GM12878 (cell line): ENCODE measurements around the gene TMEM44. TPM values are rescaled to one million over a fixed set of nuclear protein-coding genes. Genes with fewer than 3 reads are reported as not detected.
A peak's percentile ranks its signal among the peaks of the same experiment; 100 is the strongest.

Source experiments
- BACH1 ChIP-seq: fragments of 450-650 bp; IDR thresholded peaks from 2 replicates; pipeline ENCODE4 v1.6.1; 2017; ENCODE audit warnings: mild to moderate bottlenecking, borderline replicate concordance
- BCLAF1 ChIP-seq: fragments of 450-650 bp; IDR thresholded peaks from 2 replicates; pipeline ENCODE4 v1.6.1; 2017; ENCODE audit warnings: antibody characterized with exemption, mild to moderate bottlenecking, moderate library complexity
- CEBPB ChIP-seq, 2 experiments: fragments of 150-350 bp in 1 of 2; IDR thresholded peaks; 2 replicates each; pipeline ENCODE4 v1.6.1; 2012 to 2014; ENCODE audit warnings: low read depth in 2 of 2, low read length in 2 of 2, borderline replicate concordance in 1 of 2, inconsistent platforms in 1 of 2
- EGR1 ChIP-seq, 2 experiments: IDR thresholded peaks; 1 replicate in 1 of 2; 2 replicates in 1 of 2; pipeline ENCODE4 v1.6.1; 2011 to 2012; ENCODE audit warnings: low read depth in 2 of 2, low read length in 2 of 2, borderline replicate concordance in 1 of 2, mild to moderate bottlenecking in 1 of 2, moderate library complexity in 1 of 2
- FOS ChIP-seq: IDR thresholded peaks from 3 replicates; pipeline ENCODE4 v1.6.1; 2011; ENCODE audit warnings: borderline replicate concordance; ENCODE audit not compliant: insufficient read length; ENCODE audit errors: extremely low read depth
- JUNB ChIP-seq: IDR thresholded peaks from 2 replicates; pipeline ENCODE4 v1.6.1; 2016; ENCODE audit warnings: antibody characterized with exemption, mild to moderate bottlenecking
- KDM1A ChIP-seq: fragments of 200-600 bp; sonication (generic); IDR thresholded peaks from 2 replicates; pipeline ENCODE4 v1.6.1; 2016; ENCODE audit warnings: borderline replicate concordance
- MYB ChIP-seq: fragments of 150-350 bp; IDR thresholded peaks from 2 replicates; pipeline ENCODE4 v1.6.1; 2014; ENCODE audit warnings: mild to moderate bottlenecking, low read depth, low read length, borderline replicate concordance
- POLR2AphosphoS5 ChIP-seq: IDR thresholded peaks from 2 replicates; pipeline ENCODE4 v1.6.1; 2011; ENCODE audit warnings: mild to moderate bottlenecking, low read length, inconsistent platforms
- POU2F2 ChIP-seq: IDR thresholded peaks from 3 replicates; pipeline ENCODE4 v1.6.1; 2011; ENCODE audit warnings: low read depth, mild to moderate bottlenecking, low read length, borderline replicate concordance
- RB1 ChIP-seq: fragments of 450-650 bp; formaldehyde crosslinking; IDR thresholded peaks from 2 replicates; pipeline ENCODE4 v1.6.1; 2017; ENCODE audit warnings: mild to moderate bottlenecking, borderline replicate concordance
- SP1 ChIP-seq: IDR thresholded peaks from one replicate; pipeline ENCODE4 v1.6.1; 2011; ENCODE audit warnings: low read depth, low read length
- TBL1XR1 ChIP-seq: IDR thresholded peaks from 2 replicates; pipeline ENCODE4 v1.6.1; 2012; ENCODE audit warnings: low read depth, low read length, improper control_type of control experiment
- TCF12 ChIP-seq: IDR thresholded peaks from 2 replicates; pipeline ENCODE4 v1.6.1; 2011; ENCODE audit warnings: low read depth, mild to moderate bottlenecking, low read length
- ZBED1 ChIP-seq: IDR thresholded peaks from 2 replicates; pipeline ENCODE4 v1.6.1; 2016; ENCODE audit warnings: borderline replicate concordance
- ZNF274 ChIP-seq: IDR thresholded peaks from one replicate; pipeline ENCODE4 v1.8.0; 2011; ENCODE audit not compliant: insufficient read length, insufficient read depth
- polyA plus RNA-seq, 11 experiments: library from polyadenylated mRNA; depleted of rRNA in 4 of 11; unstranded in 6 of 11; stranded (reverse) in 5 of 11; fragments of >200 nt; fragmentation: Nextera tagmentation in 4 of 11; fragmentation: Illumina TruSeq in 1 of 11; extraction: Ambion mirVana in 4 of 11; extraction: Trizol in 1 of 11; gene quantifications; 1 replicate in 1 of 11; 2 replicates in 10 of 11; pipeline versions ENCODE4 v1.2.1 to v1.2.3, GENCODE V29; 2011 to 2016; ENCODE audit warnings: inconsistent platforms in 2 of 11, missing spikeins in 2 of 11, low read depth in 1 of 11
- total RNA-seq, 4 experiments: library from RNA; depleted of rRNA in 3 of 4; stranded (reverse); fragments of >200 nt in 3 of 4; fragmentation: Illumina TruSeq in 1 of 4; extraction: Trizol in 1 of 4; gene quantifications; 2 replicates each; pipeline versions ENCODE4 v1.2.1 to v1.2.3, GENCODE V29; 2013 to 2021
- TF ChIP-seq, protein P1 (sequence below): fragments of 450-650 bp; IDR thresholded peaks from 2 replicates; pipeline ENCODE4 v1.6.1; 2017; ENCODE audit warnings: mild to moderate bottlenecking, moderate library complexity
- TF ChIP-seq, protein P2 (sequence below): IDR thresholded peaks from 2 replicates; pipeline ENCODE4 v1.6.1; 2012; ENCODE audit warnings: low read depth, low read length, improper control_type of control experiment
- TF ChIP-seq, protein P3 (sequence below): fragments of 450-650 bp; conservative IDR thresholded peaks from 2 replicates; pipeline ENCODE4 v1.6.1; 2017; ENCODE audit warnings: mild to moderate bottlenecking, moderate library complexity

The TMEM44 gene
- total and polyA plus RNA-seq, 10 of the 15 experiments (the other 5 are each of a cell fraction or from before 2014, with no cell fraction given) = 0.57 to 8.3 (median 3.6) TPM

GRCh38 chr3:194633349-194634004 is at the start of gene TMEM44 (continued):
- TF ChIP-seq, protein P1, sequence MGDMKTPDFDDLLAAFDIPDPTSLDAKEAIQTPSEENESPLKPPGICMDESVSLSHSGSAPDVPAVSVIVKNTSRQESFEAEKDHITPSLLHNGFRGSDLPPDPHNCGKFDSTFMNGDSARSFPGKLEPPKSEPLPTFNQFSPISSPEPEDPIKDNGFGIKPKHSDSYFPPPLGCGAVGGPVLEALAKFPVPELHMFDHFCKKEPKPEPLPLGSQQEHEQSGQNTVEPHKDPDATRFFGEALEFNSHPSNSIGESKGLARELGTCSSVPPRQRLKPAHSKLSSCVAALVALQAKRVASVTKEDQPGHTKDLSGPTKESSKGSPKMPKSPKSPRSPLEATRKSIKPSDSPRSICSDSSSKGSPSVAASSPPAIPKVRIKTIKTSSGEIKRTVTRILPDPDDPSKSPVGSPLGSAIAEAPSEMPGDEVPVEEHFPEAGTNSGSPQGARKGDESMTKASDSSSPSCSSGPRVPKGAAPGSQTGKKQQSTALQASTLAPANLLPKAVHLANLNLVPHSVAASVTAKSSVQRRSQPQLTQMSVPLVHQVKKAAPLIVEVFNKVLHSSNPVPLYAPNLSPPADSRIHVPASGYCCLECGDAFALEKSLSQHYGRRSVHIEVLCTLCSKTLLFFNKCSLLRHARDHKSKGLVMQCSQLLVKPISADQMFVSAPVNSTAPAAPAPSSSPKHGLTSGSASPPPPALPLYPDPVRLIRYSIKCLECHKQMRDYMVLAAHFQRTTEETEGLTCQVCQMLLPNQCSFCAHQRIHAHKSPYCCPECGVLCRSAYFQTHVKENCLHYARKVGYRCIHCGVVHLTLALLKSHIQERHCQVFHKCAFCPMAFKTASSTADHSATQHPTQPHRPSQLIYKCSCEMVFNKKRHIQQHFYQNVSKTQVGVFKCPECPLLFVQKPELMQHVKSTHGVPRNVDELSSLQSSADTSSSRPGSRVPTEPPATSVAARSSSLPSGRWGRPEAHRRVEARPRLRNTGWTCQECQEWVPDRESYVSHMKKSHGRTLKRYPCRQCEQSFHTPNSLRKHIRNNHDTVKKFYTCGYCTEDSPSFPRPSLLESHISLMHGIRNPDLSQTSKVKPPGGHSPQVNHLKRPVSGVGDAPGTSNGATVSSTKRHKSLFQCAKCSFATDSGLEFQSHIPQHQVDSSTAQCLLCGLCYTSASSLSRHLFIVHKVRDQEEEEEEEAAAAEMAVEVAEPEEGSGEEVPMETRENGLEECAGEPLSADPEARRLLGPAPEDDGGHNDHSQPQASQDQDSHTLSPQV = peak; percentile 68; the same call in 1 of the 2 replicates
- TF ChIP-seq BACH1 = peak; percentile 18; the same call in 1 of the 2 replicates
- TF ChIP-seq, protein P2, sequence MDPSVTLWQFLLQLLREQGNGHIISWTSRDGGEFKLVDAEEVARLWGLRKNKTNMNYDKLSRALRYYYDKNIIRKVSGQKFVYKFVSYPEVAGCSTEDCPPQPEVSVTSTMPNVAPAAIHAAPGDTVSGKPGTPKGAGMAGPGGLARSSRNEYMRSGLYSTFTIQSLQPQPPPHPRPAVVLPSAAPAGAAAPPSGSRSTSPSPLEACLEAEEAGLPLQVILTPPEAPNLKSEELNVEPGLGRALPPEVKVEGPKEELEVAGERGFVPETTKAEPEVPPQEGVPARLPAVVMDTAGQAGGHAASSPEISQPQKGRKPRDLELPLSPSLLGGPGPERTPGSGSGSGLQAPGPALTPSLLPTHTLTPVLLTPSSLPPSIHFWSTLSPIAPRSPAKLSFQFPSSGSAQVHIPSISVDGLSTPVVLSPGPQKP = no peak
- TF ChIP-seq CEBPB (IDR thresholded peaks at IDR 0.05; ENCODE audit: borderline replicate concordance in 1 of 2, low read depth in 2 of 2, low read length in 2 of 2) = no peak
- no peak for TF ChIP-seq KDM1A
- TF ChIP-seq FOS = no peak
- no peak; the same call in 2 of the 3 replicates for TF ChIP-seq POU2F2
- no peak for TF ChIP-seq MYB
- TF ChIP-seq, protein P3, sequence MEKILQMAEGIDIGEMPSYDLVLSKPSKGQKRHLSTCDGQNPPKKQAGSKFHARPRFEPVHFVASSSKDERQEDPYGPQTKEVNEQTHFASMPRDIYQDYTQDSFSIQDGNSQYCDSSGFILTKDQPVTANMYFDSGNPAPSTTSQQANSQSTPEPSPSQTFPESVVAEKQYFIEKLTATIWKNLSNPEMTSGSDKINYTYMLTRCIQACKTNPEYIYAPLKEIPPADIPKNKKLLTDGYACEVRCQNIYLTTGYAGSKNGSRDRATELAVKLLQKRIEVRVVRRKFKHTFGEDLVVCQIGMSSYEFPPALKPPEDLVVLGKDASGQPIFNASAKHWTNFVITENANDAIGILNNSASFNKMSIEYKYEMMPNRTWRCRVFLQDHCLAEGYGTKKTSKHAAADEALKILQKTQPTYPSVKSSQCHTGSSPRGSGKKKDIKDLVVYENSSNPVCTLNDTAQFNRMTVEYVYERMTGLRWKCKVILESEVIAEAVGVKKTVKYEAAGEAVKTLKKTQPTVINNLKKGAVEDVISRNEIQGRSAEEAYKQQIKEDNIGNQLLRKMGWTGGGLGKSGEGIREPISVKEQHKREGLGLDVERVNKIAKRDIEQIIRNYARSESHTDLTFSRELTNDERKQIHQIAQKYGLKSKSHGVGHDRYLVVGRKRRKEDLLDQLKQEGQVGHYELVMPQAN = peak; percentile 64; the same call in 1 of the 2 replicates
- no peak; the same call in 1 of the 2 replicates for TF ChIP-seq ZBED1
- TF ChIP-seq RB1 = peak; percentile 81; the same call in 1 of the 2 replicates
- TF ChIP-seq TCF12 = no peak
- no peak for TF ChIP-seq TBL1XR1
- peak; percentile 11 for TF ChIP-seq SP1
- no peak for TF ChIP-seq JUNB
- TF ChIP-seq POLR2AphosphoS5 = no peak
- peak in 1 of 2 experiments; percentile 35; a peak in 1 of 3 replicates for TF ChIP-seq EGR1 (IDR thresholded peaks at IDR 0.05; ENCODE audit: borderline replicate concordance in 1 of 2, low read depth in 2 of 2, low read length in 2 of 2)
- no peak for TF ChIP-seq ZNF274
- no peak for TF ChIP-seq BCLAF1
